AG04450 (cell line): Measurements from ENCODE around the gene MND1. TPM values are rescaled to one million over a fixed set of nuclear protein-coding genes. Genes with fewer than 3 reads are reported as not detected.
"Not testable (repeated sequence)": the region's sequence is repeated elsewhere in the genome, so short reads cannot be mapped to it uniquely, and the experiment has no call there.

Source experiments
- CTCF ChIA-PET: fragments of 300-600, 350-600 bp; formaldehyde crosslinking; extraction: SDS; loops from one replicate; lab custom pipeline; 2022; ENCODE audit warnings: antibody characterized with exemption, inconsistent platforms; lab: Charles Lee
- POLR2A ChIA-PET: fragments of 350-600 bp; formaldehyde crosslinking; extraction: SDS; loops from one replicate; lab custom pipeline; 2021; ENCODE audit warnings: antibody characterized with exemption, inconsistent platforms; lab: Yijun Ruan, JAX
- DNase-seq: peaks from one replicate; pipeline ENCODE4 v3.0.0-alpha.2; 2011; ENCODE audit warnings: low read depth, low spot score
- H3K27ac ChIP-seq: one replicate; pipeline ENCODE4 v1.5.1; 2012; ENCODE audit warnings: low read depth, low read length, control low read depth
- H3K27me3 ChIP-seq: one replicate; pipeline ENCODE4 v1.6.0; 2012; ENCODE audit warnings: low read length; ENCODE audit not compliant: control insufficient read depth, insufficient read depth
- H3K4me3 ChIP-seq: 2 replicates; pipeline ENCODE4 v1.5.1; 2011; ENCODE audit warnings: mild to moderate bottlenecking, low read depth, low read length, control low read depth
- H3K9me3 ChIP-seq: 2 replicates; pipeline ENCODE4 v1.5.1; 2012; ENCODE audit warnings: low read length; ENCODE audit not compliant: control insufficient read depth, insufficient read depth
- CTCF ChIP-seq: IDR thresholded peaks from 2 replicates; pipeline ENCODE4 v1.5.1; 2011; ENCODE audit warnings: low read depth, low read length, control low read depth, inconsistent platforms
- polyA plus RNA-seq: library from polyadenylated mRNA; depleted of rRNA; stranded (reverse); fragments of >200 nt; gene quantifications from 2 replicates; pipeline ENCODE4 v1.2.3, GENCODE V29; 2011

MND1 gene
- polyA plus RNA-seq, 1 experiment = 2.2 TPM

GRCh38 chr4:153409412-153409811 is 64.9 kb downstream of the MND1 start:
- POLR2A ChIA-PET = no interaction called here
- H3K9me3 ChIP-seq = no peaks in the 10 kb centered on the region; the same call in 1 of the 2 replicates
- no peaks in the 10 kb centered on the region for H3K27me3 ChIP-seq
- peak; percentile 34 for DNase-seq
- CTCF ChIA-PET = no interaction called here
- H3K27ac ChIP-seq = no peak overlapping the region
- no peak overlapping the region for H3K4me3 ChIP-seq
- TF ChIP-seq CTCF = no peak

- POLR2A ChIA-PET = interaction anchor here (0.6 to 0.7 kb wide), 2 partner anchors 39 to 45 kb away, joined by 3 to 4 read pairs; no protein-coding TSS in a partner anchor
- no peak overlapping the region for H3K4me3 ChIP-seq
Measured at GRCh38 chr4:153409924-153410501, 65.5 kb downstream of the MND1 start.

DNA sequence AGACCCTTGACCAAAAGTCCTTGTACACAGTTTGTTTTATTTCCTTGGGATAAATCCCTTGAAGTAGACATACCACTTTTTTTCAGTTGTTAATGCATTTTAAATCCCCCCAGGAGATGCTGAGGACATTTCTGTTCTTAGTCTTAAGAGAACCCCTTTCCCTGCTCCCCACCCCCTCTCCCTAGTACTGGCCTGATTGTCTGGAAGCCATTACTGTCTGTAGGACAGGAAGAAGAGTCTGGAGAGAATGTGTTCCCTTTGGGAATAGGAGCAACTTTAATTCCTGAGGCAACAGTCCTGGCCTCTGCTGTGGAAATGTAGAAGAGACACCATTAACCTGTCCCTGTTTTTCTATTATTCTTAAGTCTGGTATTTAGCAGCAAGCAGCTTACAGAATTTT is 69.4 kb downstream of the MND1 start:
- no peak for TF ChIP-seq CTCF
- no peak for DNase-seq
- Histone ChIP-seq H3K27ac (no peak overlapping the region), H3K4me3 (no peak overlapping the region), H3K27me3 (no peaks in the 10 kb centered on the region), H3K9me3 (no peaks in the 10 kb centered on the region)
- POLR2A ChIA-PET = no interaction called here
- CTCF ChIA-PET = no interaction called here

More at GRCh38 chr4:153409924-153410501, 65.5 kb downstream of the MND1 start:
- no peak for DNase-seq
- Histone ChIP-seq H3K27ac (peak overlapping the region; percentile 52), H3K9me3 (no peaks in the 10 kb centered on the region; the same call in 1 of the 2 replicates), H3K27me3 (no peaks in the 10 kb centered on the region)
- no peak for TF ChIP-seq CTCF
- CTCF ChIA-PET = interaction anchor here (0.7 to 1.2 kb wide), 2 partner anchors 22 to 56 kb away, joined by 4 to 5 read pairs; partner anchors contain the start of gene TMEM131L

GRCh38 chr4:153416456-153416855 is 72.0 kb downstream of the MND1 start:
- H3K27me3 ChIP-seq, H3K4me3 ChIP-seq, DNase-seq, H3K9me3 ChIP-seq, H3K27ac ChIP-seq: not testable (repeated sequence)
- ChIA-PET CTCF (interaction anchor here (0.6 to 1.6 kb wide), 2 partner anchors 14 to 141 kb away, joined by 3 read pairs; no protein-coding TSS in a partner anchor), POLR2A (interaction anchor here (0.7 kb wide), 1 partner anchor 1133 kb away, joined by 7 read pairs; no protein-coding TSS in a partner anchor)

- Histone ChIP-seq H3K9me3 (no peaks in the 10 kb centered on the region), H3K27me3 (no peaks in the 10 kb centered on the region), H3K4me3 (no peak overlapping the region), H3K27ac (no peak overlapping the region)
- CTCF ChIA-PET = no interaction called here
- POLR2A ChIA-PET = no interaction called here
- no peak for DNase-seq
- TF ChIP-seq CTCF = no peak
Measured at GRCh38 chr4:153418121-153418520, 73.6 kb downstream of the MND1 start.
